ENCODE results near the gene APP. TPM values are rescaled to one million over a fixed set of nuclear protein-coding genes. Genes with fewer than 3 reads are reported as not detected.

Gene APP
- total RNA-seq = 358 TPM
- long read RNA-seq, transcript APP-204 (17 exons, 3,543 nt) = minor isoform, 5 of 50 reads
- long read RNA-seq, transcript APP-201 (18 exons, 3,467 nt) = major isoform, 16 of 50 reads
- long read RNA-seq, partial matches to known transcripts = 17 of 50 reads
- long read RNA-seq, other reads (novel, unspliced or antisense) = 12 of 50 reads

- Histone ChIP-seq H3K27me3 (ENCODE audit: low read depth) (no peaks in the 10 kb centered on the region), H3K4me1 (peaks cover 31% of the 10 kb centered on the region), H3K9me3 (no peaks in the 10 kb centered on the region), H3K36me3 (no peaks in the 10 kb centered on the region), H3K27ac (peak within 1 kb of the TSS; percentile 85), H3K4me3 (peak within 1 kb of the TSS; percentile 96)
- DNase-seq (peak; percentile 90), ATAC-seq (peak; percentile 93 to 96)
- intact Hi-C loops (cut with DNase I) = no loop called here
- peak; percentile 97 for TF ChIP-seq CTCF (IDR thresholded peaks at IDR 0.05)
Observed at GRCh38 chr21:26170471-26171257, at the start of gene APP. TSS of gene APP (minus strand) at chr21:26170770. CDS start at chr21:26170620, 150 bp downstream.

GRCh38 chr21:26212220-26212619 lies 41.6 kb upstream of the APP start:
- DNase-seq = no peak
- TF ChIP-seq CTCF (IDR thresholded peaks at IDR 0.05) = no peak
- H3K9me3 ChIP-seq = no peaks in the 10 kb centered on the region
- no peak for ATAC-seq
- no peaks in the 10 kb centered on the region for H3K27me3 ChIP-seq (ENCODE audit: low read depth)
- H3K27ac ChIP-seq = no peak overlapping the region
- H3K4me1 ChIP-seq = no peaks in the 10 kb centered on the region
- H3K4me3 ChIP-seq = no peak overlapping the region
- no peaks in the 10 kb centered on the region for H3K36me3 ChIP-seq
- intact Hi-C loops (cut with DNase I) = no loop called here

- H3K36me3 ChIP-seq = no peaks in the 10 kb centered on the region
- H3K4me3 ChIP-seq = no peak overlapping the region
- no peaks in the 10 kb centered on the region for H3K4me1 ChIP-seq
- intact Hi-C loops (cut with DNase I) = no loop called here
- DNase-seq = no peak
- no peak for TF ChIP-seq CTCF (IDR thresholded peaks at IDR 0.05)
- H3K27me3 ChIP-seq (ENCODE audit: low read depth) = no peaks in the 10 kb centered on the region
- no peaks in the 10 kb centered on the region for H3K9me3 ChIP-seq
- H3K27ac ChIP-seq = no peak overlapping the region
- ATAC-seq = no peak
Observed at GRCh38 chr21:26210614-26211013, 40.0 kb upstream of the APP start.

- no peaks in the 10 kb centered on the region for H3K27me3 ChIP-seq (ENCODE audit: low read depth)
- no peak for ATAC-seq
- H3K4me1 ChIP-seq = no peaks in the 10 kb centered on the region
- no peak overlapping the region for H3K27ac ChIP-seq
- intact Hi-C loops (cut with DNase I) = no loop called here
- no peak for DNase-seq
- no peaks in the 10 kb centered on the region for H3K36me3 ChIP-seq
- no peak for TF ChIP-seq CTCF (IDR thresholded peaks at IDR 0.05)
- no peaks in the 10 kb centered on the region for H3K9me3 ChIP-seq
- no peak overlapping the region for H3K4me3 ChIP-seq
Observed at GRCh38 chr21:26207021-26207420, 36.5 kb upstream of the APP start.

GRCh38 chr21:26199456-26199855 lies 28.9 kb upstream of the APP start:
- Histone ChIP-seq H3K9me3 (no peaks in the 10 kb centered on the region), H3K4me1 (no peaks in the 10 kb centered on the region), H3K27me3 (ENCODE audit: low read depth) (no peaks in the 10 kb centered on the region), H3K4me3 (no peak overlapping the region), H3K36me3 (no peaks in the 10 kb centered on the region), H3K27ac (no peak overlapping the region)
- TF ChIP-seq CTCF (IDR thresholded peaks at IDR 0.05) = no peak
- no peak for DNase-seq
- ATAC-seq = no peak
- intact Hi-C loops (cut with DNase I) = no loop called here
